HepG2 (cell line): ENCODE data around the gene AMDHD1. TPM values are rescaled to one million over a fixed set of nuclear protein-coding genes. Genes with fewer than 3 reads are reported as not detected.

Experiments
- AGO1 ChIP-seq: fragments of 200-400 bp; formaldehyde crosslinking; IDR thresholded peaks from 2 replicates; pipeline ENCODE4 v1.6.1; 2017; ENCODE audit warnings: mild to moderate bottlenecking, low read depth, low read length, moderate library complexity; ENCODE audit not compliant: poor library complexity, severe bottlenecking
- ELF3 ChIP-seq: IDR thresholded peaks from 2 replicates; pipeline ENCODE4 v1.6.1; 2016; ENCODE audit warnings: missing genetic modification reagents, missing compliant biosample characterization
- FOXO1 ChIP-seq: sonication (generic); formaldehyde crosslinking; IDR thresholded peaks from 2 replicates; pipeline ENCODE4 v1.4.0; 2020; ENCODE audit warnings: missing genetic modification reagents
- GFI1 ChIP-seq: sonication (generic); formaldehyde crosslinking; IDR thresholded peaks from 2 replicates; pipeline ENCODE4 v1.5.0; 2020; ENCODE audit warnings: missing genetic modification reagents, mild to moderate bottlenecking, borderline replicate concordance
- KDM5B ChIP-seq: sonication (generic); formaldehyde crosslinking; IDR thresholded peaks from 2 replicates; pipeline ENCODE4 v1.4.0; 2020; ENCODE audit warnings: missing genetic modification reagents, mild to moderate bottlenecking, borderline replicate concordance
- MAFK ChIP-seq, 2 experiments: IDR thresholded peaks in 1 of 2; conservative IDR thresholded peaks in 1 of 2; 2 replicates each; pipeline ENCODE4 v1.6.1; 2011; ENCODE audit warnings: improper control_type of control experiment in 2 of 2, low read length in 2 of 2
- MTF1 ChIP-seq: sonication (generic); formaldehyde crosslinking; IDR thresholded peaks from 2 replicates; pipeline ENCODE4 v1.5.0; 2020; ENCODE audit warnings: missing genetic modification reagents
- MYC ChIP-seq: sonication (generic); formaldehyde crosslinking; IDR thresholded peaks from 2 replicates; pipeline ENCODE4 v1.9.0; 2021; ENCODE audit warnings: missing genetic modification reagents, borderline replicate concordance
- NRL ChIP-seq: sonication (generic); formaldehyde crosslinking; IDR thresholded peaks from 2 replicates; pipeline ENCODE4 v1.5.0; 2020; ENCODE audit warnings: missing genetic modification reagents, mild to moderate bottlenecking, moderate library complexity, borderline replicate concordance
- PBX3 ChIP-seq: sonication (generic); formaldehyde crosslinking; IDR thresholded peaks from 2 replicates; pipeline ENCODE4 v1.8.1; 2023; ENCODE audit warnings: missing genetic modification reagents, inconsistent platforms, borderline replicate concordance
- PRDM15 ChIP-seq: sonication (generic); formaldehyde crosslinking; IDR thresholded peaks from 2 replicates; pipeline ENCODE4 v1.4.0; 2020; ENCODE audit warnings: missing genetic modification reagents
- ZBTB33 ChIP-seq: sonication (generic); formaldehyde crosslinking; IDR thresholded peaks from 2 replicates; pipeline ENCODE4 v1.4.0; 2020; ENCODE audit warnings: missing genetic modification reagents
- ZBTB42 ChIP-seq: sonication (generic); formaldehyde crosslinking; IDR thresholded peaks from 2 replicates; pipeline ENCODE4 v1.5.0; 2020; ENCODE audit warnings: mild to moderate bottlenecking, missing genetic modification reagents
- ZFP91 ChIP-seq: sonication (generic); formaldehyde crosslinking; IDR thresholded peaks from 2 replicates; pipeline ENCODE4 v1.9.0; 2022; ENCODE audit warnings: missing genetic modification reagents, mild to moderate bottlenecking, borderline replicate concordance
- ZMAT5 ChIP-seq: sonication (generic); formaldehyde crosslinking; IDR thresholded peaks from 2 replicates; pipeline ENCODE4 v1.5.0; 2020; ENCODE audit warnings: mild to moderate bottlenecking, low read depth, missing genetic modification reagents, borderline replicate concordance
- ZNF264 ChIP-seq: sonication (generic); formaldehyde crosslinking; IDR thresholded peaks from 2 replicates; pipeline ENCODE4 v1.4.0; 2020; ENCODE audit warnings: missing genetic modification reagents
- ZNF333 ChIP-seq: sonication (generic); formaldehyde crosslinking; IDR thresholded peaks from 2 replicates; pipeline ENCODE4 v1.4.0; 2020; ENCODE audit warnings: mild to moderate bottlenecking, missing genetic modification reagents, borderline replicate concordance
- ZNF354B ChIP-seq: sonication (generic); formaldehyde crosslinking; IDR thresholded peaks from 2 replicates; pipeline ENCODE4 v1.8.0; 2022; ENCODE audit warnings: mild to moderate bottlenecking, missing genetic modification reagents
- ZNF670 ChIP-seq: sonication (generic); formaldehyde crosslinking; IDR thresholded peaks from 2 replicates; pipeline ENCODE4 v1.8.0; 2022; ENCODE audit warnings: mild to moderate bottlenecking, missing genetic modification reagents, borderline replicate concordance
- polyA plus RNA-seq, 8 experiments: library from polyadenylated mRNA; depleted of rRNA in 3 of 8; stranded (reverse) in 7 of 8; unstranded in 1 of 8; fragments of >200 nt; fragmentation: Illumina TruSeq in 4 of 8; extraction: Trizol in 4 of 8; gene quantifications; 2 replicates each; pipeline versions ENCODE4 v1.2.1 to v1.2.3, GENCODE V29; 2011 to 2016; ENCODE audit warnings: low read depth in 4 of 8, missing spikeins in 1 of 8, mixed read lengths in 1 of 8; ENCODE audit not compliant: insufficient read depth in 1 of 8
- total RNA-seq, 5 experiments: library from RNA; depleted of rRNA; stranded (reverse); fragments of >200 nt; fragmentation: Illumina TruSeq; extraction: Trizol; gene quantifications; 2 replicates each; pipeline ENCODE4 v1.2.3, GENCODE V29; 2016; ENCODE audit warnings: low read depth in 1 of 5

AMDHD1 gene
- total and polyA plus RNA-seq, 2 of the 13 experiments (the other 11 are each of a cell fraction or from before 2014, with no cell fraction given) = 6.5 to 29.6 TPM

- no peak for TF ChIP-seq PRDM15 (CRISPR knock-in tag)
- peak; percentile 84 for TF ChIP-seq ZNF264
- TF ChIP-seq ZBTB42 (CRISPR knock-in tag) = no peak
- no peak; the same call in 1 of the 2 replicates for TF ChIP-seq ZNF333 (CRISPR knock-in tag)
- TF ChIP-seq FOXO1 (CRISPR knock-in tag) = peak; percentile 98
- peak; percentile 72 for TF ChIP-seq ZBTB33 (CRISPR knock-in tag)
- TF ChIP-seq ZFP91 (CRISPR knock-in tag) = peak; percentile 45
- no peak for TF ChIP-seq AGO1
- peak; percentile 97 for TF ChIP-seq ZNF354B (CRISPR knock-in tag)
- TF ChIP-seq MAFK (conservative IDR thresholded peaks at IDR 0.05 in 1 of 2, IDR thresholded peaks at IDR 0.05 in 1 of 2; ENCODE audit: low read length in 2 of 2) = no peak
- peak; percentile 94 for TF ChIP-seq ELF3
- TF ChIP-seq ZNF670 (CRISPR knock-in tag) = peak; percentile 97
- no peak for TF ChIP-seq KDM5B (CRISPR knock-in tag)
- peak; percentile 94 for TF ChIP-seq GFI1 (CRISPR knock-in tag)
- no peak for TF ChIP-seq ZMAT5 (CRISPR knock-in tag)
- no peak for TF ChIP-seq MTF1 (CRISPR knock-in tag)
- no peak for TF ChIP-seq NRL (CRISPR knock-in tag)
- peak; percentile 13; the same call in 1 of the 2 replicates for TF ChIP-seq MYC (CRISPR knock-in tag)
- TF ChIP-seq PBX3 (CRISPR knock-in tag) = no peak
Observed at GRCh38 chr12:95996034-95996658, 53.0 kb downstream of the AMDHD1 start, which contains the start of gene HAL (continued).
